IPS-20b (cell line): ENCODE measurements around the gene AKNA.

Experiments
- H3K27ac ChIP-seq: one replicate; pipeline ENCODE4 v1.5.1; 2013; ENCODE audit warnings: low read length
- H3K27me3 ChIP-seq: 2 replicates; pipeline ENCODE4 v1.6.1; 2013; ENCODE audit warnings: mild to moderate bottlenecking, low read length, inconsistent platforms; ENCODE audit not compliant: insufficient read depth
- H3K36me3 ChIP-seq: 2 replicates; pipeline ENCODE4 v1.6.1; 2013; ENCODE audit warnings: low read depth, mild to moderate bottlenecking, inconsistent platforms, low read length, moderate library complexity; ENCODE audit not compliant: insufficient read depth
- H3K4me1 ChIP-seq: 2 replicates; pipeline ENCODE4 v1.6.1; 2013; ENCODE audit warnings: mild to moderate bottlenecking, control low read depth, inconsistent platforms, low read length, moderate library complexity; ENCODE audit not compliant: insufficient read depth
- H3K4me3 ChIP-seq: 2 replicates; pipeline ENCODE4 v1.5.1; 2013; ENCODE audit warnings: mild to moderate bottlenecking, low read length, inconsistent platforms
- H3K9ac ChIP-seq: 2 replicates; pipeline ENCODE4 v1.6.1; 2013; ENCODE audit warnings: low read depth, mild to moderate bottlenecking, inconsistent platforms, low read length, moderate library complexity
- H3K9me3 ChIP-seq: 2 replicates; pipeline ENCODE4 v1.6.1; 2013; ENCODE audit warnings: mild to moderate bottlenecking, low read depth, low read length, inconsistent platforms; ENCODE audit not compliant: insufficient read depth

The AKNA gene

DNA sequence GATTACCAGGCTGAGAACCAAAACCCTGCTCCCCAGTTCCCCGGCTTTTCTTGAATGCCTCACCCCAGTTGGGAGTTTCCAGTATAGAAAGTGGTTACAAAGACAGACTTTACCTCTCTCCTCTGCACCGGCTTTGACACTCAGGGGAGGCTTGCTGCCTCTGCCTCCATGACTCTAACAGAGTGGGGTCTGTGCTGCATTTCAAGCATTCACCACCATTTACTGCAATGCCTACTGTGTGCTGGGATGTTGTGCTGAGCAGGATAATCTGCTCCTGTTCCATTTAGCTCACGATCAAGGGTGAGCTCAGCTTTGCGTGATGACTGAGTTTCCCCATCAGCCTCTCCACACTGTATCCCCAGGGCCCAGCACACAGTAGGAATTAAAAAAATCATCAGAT, 39.9 kb upstream of the AKNA start:
- no peaks in the 10 kb centered on the region for H3K36me3 ChIP-seq
- H3K4me1 ChIP-seq: no peaks in the 10 kb centered on the region
- H3K9ac ChIP-seq: no peak overlapping the region
- no peak overlapping the region for H3K27ac ChIP-seq
- no peaks in the 10 kb centered on the region for H3K27me3 ChIP-seq
- H3K9me3 ChIP-seq: no peaks in the 10 kb centered on the region
- no peak overlapping the region for H3K4me3 ChIP-seq

DNA sequence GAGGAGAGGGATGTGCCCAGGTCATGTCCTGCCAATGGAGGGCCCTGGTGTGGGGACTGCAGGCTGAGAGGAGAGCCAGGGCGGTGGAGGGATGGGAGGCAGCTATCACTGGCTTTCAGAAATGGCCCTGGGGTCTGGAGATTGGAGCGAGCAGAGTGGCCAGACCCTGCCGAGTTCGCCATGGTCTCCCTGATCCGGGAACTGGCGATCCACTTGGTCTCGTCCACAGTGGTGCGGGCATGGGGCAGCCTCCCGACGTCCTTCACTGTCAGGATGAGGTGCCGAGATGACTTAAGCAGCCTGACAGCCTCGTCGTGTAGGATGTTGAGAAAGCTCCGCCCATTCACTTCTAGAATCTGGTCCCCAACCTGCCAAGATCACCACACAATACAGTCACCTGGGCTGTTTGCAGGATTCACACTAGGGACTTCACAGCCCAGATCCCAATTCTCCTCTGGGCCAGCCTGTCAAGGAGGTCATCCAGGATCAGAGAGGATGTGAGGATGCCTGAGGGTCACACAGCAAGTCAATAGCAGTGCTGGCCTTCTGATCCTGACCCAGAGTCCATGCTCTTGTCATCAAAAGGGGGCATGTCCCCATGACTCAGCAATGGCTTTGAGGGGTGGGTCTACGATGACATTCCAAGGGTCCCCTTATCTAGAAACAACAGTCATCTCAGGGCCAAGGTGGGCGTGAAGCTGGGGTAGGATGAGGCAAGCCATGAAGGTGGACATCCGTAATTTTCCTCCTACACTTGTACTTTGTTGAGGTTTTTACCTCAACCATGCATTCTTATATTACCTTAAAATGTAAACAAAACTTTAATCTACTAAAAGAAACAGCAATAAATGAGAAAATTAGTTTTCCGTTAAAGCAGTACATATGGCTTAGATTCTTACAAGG, 38.5 kb upstream of the AKNA start:
- Histone ChIP-seq H3K27me3 (no peaks in the 10 kb centered on the region), H3K4me3 (no peak overlapping the region), H3K4me1 (no peaks in the 10 kb centered on the region), H3K36me3 (no peaks in the 10 kb centered on the region), H3K9ac (no peak overlapping the region), H3K9me3 (no peaks in the 10 kb centered on the region), H3K27ac (no peak overlapping the region)

- H3K4me3 ChIP-seq: no peak overlapping the region
- no peak overlapping the region for H3K27ac ChIP-seq
- H3K4me1 ChIP-seq: no peaks in the 10 kb centered on the region
- H3K27me3 ChIP-seq: no peaks in the 10 kb centered on the region
- H3K9ac ChIP-seq: no peak overlapping the region
- no peaks in the 10 kb centered on the region for H3K9me3 ChIP-seq
- H3K36me3 ChIP-seq: no peaks in the 10 kb centered on the region
Measured at GRCh38 chr9:114425126-114425525, 37.3 kb upstream of the AKNA start.

GRCh38 chr9:114424126-114424525, 36.3 kb upstream of the AKNA start:
- H3K9ac ChIP-seq: no peak overlapping the region
- no peaks in the 10 kb centered on the region for H3K4me1 ChIP-seq
- no peaks in the 10 kb centered on the region for H3K9me3 ChIP-seq
- no peak overlapping the region for H3K4me3 ChIP-seq
- H3K36me3 ChIP-seq: no peaks in the 10 kb centered on the region
- H3K27me3 ChIP-seq: no peaks in the 10 kb centered on the region
- no peak overlapping the region for H3K27ac ChIP-seq

DNA sequence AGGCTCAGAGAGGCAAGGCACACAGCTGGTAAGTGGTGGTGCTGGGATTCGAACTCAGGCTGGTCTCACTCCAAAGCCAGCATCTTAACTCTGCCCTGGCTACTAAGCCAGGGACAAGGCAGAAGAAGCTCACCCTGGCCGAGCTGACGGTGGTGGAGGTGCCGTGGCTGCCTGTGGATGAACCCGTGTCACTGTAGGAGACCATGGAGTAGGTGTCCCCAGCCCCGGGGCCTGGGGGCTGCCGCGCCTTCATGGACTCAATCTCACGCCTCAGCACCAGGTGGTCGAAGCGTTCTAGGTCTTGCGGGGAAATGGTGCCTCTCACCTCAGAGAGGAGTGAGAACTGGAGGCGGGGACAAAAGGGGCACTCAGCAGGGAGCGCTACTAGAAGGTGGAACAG, 35.4 kb upstream of the AKNA start:
- no peaks in the 10 kb centered on the region for H3K4me1 ChIP-seq
- H3K27ac ChIP-seq: no peak overlapping the region
- H3K27me3 ChIP-seq: no peaks in the 10 kb centered on the region
- no peaks in the 10 kb centered on the region for H3K9me3 ChIP-seq
- H3K36me3 ChIP-seq: no peaks in the 10 kb centered on the region
- H3K9ac ChIP-seq: no peak overlapping the region
- no peak overlapping the region for H3K4me3 ChIP-seq

DNA sequence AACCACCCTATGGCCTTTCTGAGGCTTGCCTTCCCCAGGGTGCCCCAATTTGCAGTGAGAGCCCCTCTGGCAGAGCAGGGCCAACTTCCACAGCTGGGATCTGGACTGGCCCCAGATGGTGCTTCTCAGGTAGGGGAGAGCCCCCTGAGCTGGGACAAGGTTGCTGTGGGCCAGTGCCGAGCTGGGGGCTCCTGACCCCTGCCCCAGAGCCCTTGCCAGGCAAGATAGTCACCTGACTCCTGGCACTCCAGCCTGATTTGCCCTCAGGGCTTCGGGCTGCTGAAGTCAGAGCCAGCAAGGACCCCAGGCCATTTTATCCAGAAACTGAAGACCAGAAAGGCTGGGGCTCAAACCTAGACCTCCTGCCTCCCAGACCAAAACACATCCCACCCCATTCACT, 33.4 kb upstream of the AKNA start:
- Histone ChIP-seq H3K9me3 (no peaks in the 10 kb centered on the region), H3K27me3 (no peaks in the 10 kb centered on the region), H3K4me1 (no peaks in the 10 kb centered on the region), H3K4me3 (no peak overlapping the region), H3K27ac (no peak overlapping the region), H3K36me3 (no peaks in the 10 kb centered on the region), H3K9ac (no peak overlapping the region)

DNA sequence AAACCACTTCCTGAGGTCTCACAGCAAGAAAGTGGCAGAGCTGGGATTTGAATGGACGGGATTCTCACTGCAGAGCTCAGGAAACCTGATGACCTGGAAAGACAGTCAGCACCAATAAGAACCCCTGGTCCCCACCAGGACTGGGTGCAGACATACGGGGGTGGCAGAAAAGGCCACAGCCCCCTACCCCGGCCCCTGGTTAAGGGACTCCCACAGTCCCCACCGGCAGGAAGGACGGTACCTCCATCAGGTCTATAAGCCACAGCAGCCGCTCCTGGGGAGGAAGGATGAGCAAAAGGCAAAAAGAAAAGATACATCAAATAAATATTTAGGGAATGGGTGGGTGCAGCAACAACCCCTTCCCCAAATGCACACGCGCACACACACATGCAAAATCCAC, 32.0 kb upstream of the AKNA start:
- Histone ChIP-seq H3K9me3 (no peaks in the 10 kb centered on the region), H3K36me3 (no peaks in the 10 kb centered on the region), H3K4me1 (no peaks in the 10 kb centered on the region), H3K27me3 (no peaks in the 10 kb centered on the region), H3K4me3 (no peak overlapping the region), H3K27ac (no peak overlapping the region), H3K9ac (no peak overlapping the region)

DNA sequence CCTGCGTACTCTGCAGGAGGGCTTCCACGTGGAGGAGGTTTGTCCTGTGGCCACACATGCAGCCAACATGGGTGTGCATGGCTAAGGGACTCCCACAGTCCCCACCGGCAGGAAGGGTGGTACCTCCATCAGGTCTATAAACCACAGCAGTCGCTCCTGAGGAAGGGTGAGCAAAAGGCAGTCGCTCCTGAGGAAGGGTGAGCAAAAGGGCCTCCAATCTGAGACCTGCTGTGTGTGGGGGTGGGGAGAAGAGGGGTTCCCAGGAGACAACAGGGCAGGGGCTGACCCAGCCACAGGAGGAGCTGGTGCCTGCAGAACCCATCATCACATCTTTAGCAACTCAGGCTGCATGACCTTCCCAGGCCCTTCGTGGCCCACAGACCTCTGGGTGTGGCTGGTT, 30.3 kb upstream of the AKNA start:
- Histone ChIP-seq H3K36me3 (no peaks in the 10 kb centered on the region), H3K9me3 (no peaks in the 10 kb centered on the region), H3K4me3 (no peak overlapping the region), H3K27me3 (no peaks in the 10 kb centered on the region), H3K4me1 (peaks cover 10% of the 10 kb centered on the region; the same call in 1 of the 2 replicates), H3K9ac (no peak overlapping the region), H3K27ac (no peak overlapping the region)

DNA sequence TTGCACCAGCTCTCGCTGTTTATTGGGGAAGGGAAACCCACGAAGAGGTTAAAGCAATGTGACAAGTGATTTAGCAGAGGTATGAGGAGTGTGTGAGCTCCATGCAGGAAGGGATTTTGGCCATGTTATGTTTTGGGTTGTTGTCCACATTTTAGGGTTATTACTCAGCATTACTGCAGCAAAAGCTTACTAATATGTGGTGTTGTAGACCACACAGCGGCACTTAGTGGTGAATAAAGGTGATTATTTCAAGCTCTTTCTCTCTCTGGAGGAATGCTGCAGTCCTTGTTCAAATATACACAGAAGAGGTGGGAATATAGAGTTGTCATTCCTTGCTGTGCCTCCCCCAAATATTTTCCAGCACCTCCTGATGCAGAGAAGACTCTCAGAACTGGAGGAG, 29.7 kb upstream of the AKNA start:
- H3K4me3 ChIP-seq: no peak overlapping the region
- H3K27ac ChIP-seq: no peak overlapping the region
- no peaks in the 10 kb centered on the region for H3K36me3 ChIP-seq
- no peaks in the 10 kb centered on the region for H3K27me3 ChIP-seq
- no peak overlapping the region for H3K9ac ChIP-seq
- no peaks in the 10 kb centered on the region for H3K9me3 ChIP-seq
- peaks cover 10% of the 10 kb centered on the region; the same call in 1 of the 2 replicates for H3K4me1 ChIP-seq

GRCh38 chr9:114416906-114417305, 29.1 kb upstream of the AKNA start:
- H3K27ac ChIP-seq: no peak overlapping the region
- H3K4me3 ChIP-seq: no peak overlapping the region

GRCh38 chr9:114416290-114416689, 28.5 kb upstream of the AKNA start:
- H3K36me3 ChIP-seq: no peaks in the 10 kb centered on the region
- H3K4me1 ChIP-seq: peaks cover 10% of the 10 kb centered on the region; the same call in 1 of the 2 replicates
- H3K4me3 ChIP-seq: no peak overlapping the region
- H3K27ac ChIP-seq: no peak overlapping the region
- no peaks in the 10 kb centered on the region for H3K9me3 ChIP-seq
- H3K9ac ChIP-seq: no peak overlapping the region
- H3K27me3 ChIP-seq: no peaks in the 10 kb centered on the region

More at GRCh38 chr9:114416906-114417305, 29.1 kb upstream of the AKNA start:
- no peak overlapping the region for H3K9ac ChIP-seq
- no peaks in the 10 kb centered on the region for H3K9me3 ChIP-seq
- H3K27me3 ChIP-seq: no peaks in the 10 kb centered on the region
- H3K36me3 ChIP-seq: no peaks in the 10 kb centered on the region
- peaks cover 10% of the 10 kb centered on the region; the same call in 1 of the 2 replicates for H3K4me1 ChIP-seq

- H3K27me3 ChIP-seq: no peaks in the 10 kb centered on the region
- no peaks in the 10 kb centered on the region for H3K36me3 ChIP-seq
- H3K4me1 ChIP-seq: peaks cover 10% of the 10 kb centered on the region; the same call in 1 of the 2 replicates
- H3K4me3 ChIP-seq: no peak overlapping the region
- H3K9me3 ChIP-seq: no peaks in the 10 kb centered on the region
- H3K9ac ChIP-seq: no peak overlapping the region
- H3K27ac ChIP-seq: no peak overlapping the region
Measured at GRCh38 chr9:114414346-114414745, 26.6 kb upstream of the AKNA start.
